RPMI8226 (cell line): Measurements from ENCODE around the gene RRP12.

Experiments used
- DNase-seq: peaks from one replicate; pipeline ENCODE4 v3.0.0-alpha.2; 2015

Gene RRP12

GRCh38 chr10:97307866-97308780, 93.0 kb downstream of the RRP12 start:
- no peak for DNase-seq

GRCh38 chr10:97307441-97307840, 93.7 kb downstream of the RRP12 start:
- DNase-seq: no peak
